MM.1S (cell line): ENCODE results near the gene NTRK2.

Source experiments
- CTCF ChIP-seq: fragments of 300-600 bp; sonication (generic); IDR thresholded peaks from 2 replicates; pipeline ENCODE4 v1.5.1; 2016; ENCODE audit warnings: antibody characterized with exemption, low read length, mixed read lengths
- EZH2 ChIP-seq: fragments of 300-600 bp; sonication (generic); optimal IDR thresholded peaks from 2 replicates; pipeline ENCODE3; 2017; ENCODE audit warnings: low read depth, mild to moderate bottlenecking, antibody characterized with exemption, low read length, mixed read lengths

DNA sequence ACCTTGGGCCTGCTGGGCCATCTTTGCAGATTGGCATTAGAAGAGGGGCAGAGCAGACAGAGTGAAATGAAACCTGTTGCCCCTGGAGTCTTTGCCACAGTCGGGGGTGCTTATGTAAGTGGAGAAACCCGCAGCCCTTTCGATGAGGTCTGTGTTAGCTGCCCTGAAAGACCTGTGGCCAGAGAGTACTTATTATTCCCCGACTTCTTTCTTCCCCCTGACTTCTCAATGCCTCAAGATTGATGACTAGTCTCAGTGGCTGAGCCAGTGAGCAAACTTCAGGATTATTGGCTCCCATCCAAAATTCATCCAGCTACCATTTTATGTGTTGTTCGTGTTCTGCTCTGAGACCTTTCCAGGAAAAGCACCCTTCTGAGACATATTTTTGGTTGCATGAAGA lies 7.6 kb downstream of the NTRK2 start:
- TF ChIP-seq CTCF (no peak), EZH2 (no peak)
